Measurements from ENCODE around the gene PPP1R10. TPM values are rescaled to one million over a fixed set of nuclear protein-coding genes. Genes with fewer than 3 reads are reported as not detected.

Gene PPP1R10
- total and polyA plus RNA-seq, 2 experiments from 2014 or later: 23.9 to 32.7 TPM

GRCh38 chr6:30657454-30657853, 40.4 kb upstream of the PPP1R10 start:
- H3K4me1 ChIP-seq (ENCODE audit: insufficient read depth): no peaks in the 10 kb centered on the region
- peaks cover 21% of the 10 kb centered on the region for H3K36me3 ChIP-seq (ENCODE audit: low read depth)
- no peaks in the 10 kb centered on the region for H3K9me2 ChIP-seq (ENCODE audit: insufficient read depth)
- H2AFZ ChIP-seq: no peak overlapping the region
- no peak overlapping the region for H3K27ac ChIP-seq
- in situ Hi-C loops (cut with MboI): no loop called here
- TF ChIP-seq EZH2phosphoT487 (IDR thresholded peaks at IDR 0.05; ENCODE audit: insufficient read depth, low read depth): no peak
- no peak for TF ChIP-seq EZH2 (IDR thresholded peaks at IDR 0.05; ENCODE audit: insufficient read depth, poor library complexity, severe bottlenecking)
- no peak overlapping the region for H3K4me3 ChIP-seq
- H3K9me3 ChIP-seq (ENCODE audit: low read depth): no peaks in the 10 kb centered on the region
- 0 out of 2 replicates have a peak overlapping the region, but pooled peaks have one; percentile 3 for H3K9ac ChIP-seq
- no peak overlapping the region for H3K4me2 ChIP-seq (ENCODE audit: unreplicated experiment)
- H3F3A ChIP-seq (ENCODE audit: insufficient read depth): no peaks in the 10 kb centered on the region
- H3K79me2 ChIP-seq (ENCODE audit: insufficient read depth): no peaks in the 10 kb centered on the region
- H3K27me3 ChIP-seq (replicated peaks; ENCODE audit: insufficient read depth): no peaks in the 10 kb centered on the region
- H4K20me1 ChIP-seq (ENCODE audit: insufficient read depth): no peaks in the 10 kb centered on the region
- no peak for DNase-seq

GRCh38 chr6:30656513-30656912, 39.5 kb upstream of the PPP1R10 start:
- no peak for DNase-seq
- peaks cover 17% of the 10 kb centered on the region; the same call in 1 of the 2 replicates for H3K36me3 ChIP-seq (ENCODE audit: low read depth)
- H3F3A ChIP-seq (ENCODE audit: insufficient read depth): no peaks in the 10 kb centered on the region
- no peaks in the 10 kb centered on the region for H3K27me3 ChIP-seq (replicated peaks; ENCODE audit: insufficient read depth)
- H3K27ac ChIP-seq: no peak overlapping the region
- in situ Hi-C loops (cut with MboI): no loop called here
- H4K20me1 ChIP-seq (ENCODE audit: insufficient read depth): no peaks in the 10 kb centered on the region
- no peak overlapping the region for H3K9ac ChIP-seq
- no peak overlapping the region for H3K4me2 ChIP-seq (ENCODE audit: unreplicated experiment)
- WGBS, 2 experiments (ENCODE audit: low coverage in 1 of 2, low lambda C conversion rate in 2 of 2, missing lambda C conversion rate in 2 of 2): 91 to 93% methylated on average over 7 of the region's 7 CpGs
- no peak overlapping the region for H2AFZ ChIP-seq
- no peaks in the 10 kb centered on the region for H3K9me3 ChIP-seq (ENCODE audit: low read depth)
- H3K4me3 ChIP-seq: no peak overlapping the region
- TF ChIP-seq EZH2 (IDR thresholded peaks at IDR 0.05; ENCODE audit: insufficient read depth, poor library complexity, severe bottlenecking) (no peak), EZH2phosphoT487 (IDR thresholded peaks at IDR 0.05; ENCODE audit: insufficient read depth, low read depth) (no peak)
- H3K4me1 ChIP-seq (ENCODE audit: insufficient read depth): no peaks in the 10 kb centered on the region
- no peaks in the 10 kb centered on the region for H3K9me2 ChIP-seq (ENCODE audit: insufficient read depth)
- no peaks in the 10 kb centered on the region for H3K79me2 ChIP-seq (ENCODE audit: insufficient read depth)

- no peak overlapping the region for H2AFZ ChIP-seq
- TF ChIP-seq EZH2phosphoT487 (IDR thresholded peaks at IDR 0.05; ENCODE audit: insufficient read depth, low read depth): no peak
These were observed 38.7 kb upstream of the PPP1R10 start for GRCh38 chr6:30655743-30656094.

GRCh38 chr6:30654798-30655742, 38.0 kb upstream of the PPP1R10 start:
- Histone ChIP-seq H3K9me2 (ENCODE audit: insufficient read depth) (no peaks in the 10 kb centered on the region), H3K4me1 (ENCODE audit: insufficient read depth) (no peaks in the 10 kb centered on the region), H2AFZ (no peak overlapping the region), H3K27me3 (replicated peaks; ENCODE audit: insufficient read depth) (no peaks in the 10 kb centered on the region), H3K9me3 (ENCODE audit: low read depth) (no peaks in the 10 kb centered on the region), H3K36me3 (ENCODE audit: low read depth) (peaks cover 17% of the 10 kb centered on the region; the same call in 1 of the 2 replicates), H3K9ac (no peak overlapping the region), H4K20me1 (ENCODE audit: insufficient read depth) (no peaks in the 10 kb centered on the region), H3K4me2 (ENCODE audit: unreplicated experiment) (no peak overlapping the region), H3F3A (ENCODE audit: insufficient read depth) (no peaks in the 10 kb centered on the region), H3K79me2 (ENCODE audit: insufficient read depth) (peaks cover 2% of the 10 kb centered on the region; the same call in 1 of the 2 replicates), H3K27ac (no peak overlapping the region), H3K4me3 (no peak overlapping the region)
- DNase-seq: no peak
- in situ Hi-C loops (cut with MboI): no loop called here
- TF ChIP-seq EZH2 (IDR thresholded peaks at IDR 0.05; ENCODE audit: insufficient read depth, poor library complexity, severe bottlenecking) (no peak), EZH2phosphoT487 (IDR thresholded peaks at IDR 0.05; ENCODE audit: insufficient read depth, low read depth) (no peak)
- 94 to 98% methylated on average over 19 of the region's 19 CpGs for WGBS, 2 experiments (ENCODE audit: low coverage in 1 of 2, low lambda C conversion rate in 2 of 2, missing lambda C conversion rate in 2 of 2)

More at GRCh38 chr6:30655743-30656094, 38.7 kb upstream of the PPP1R10 start:
- DNase-seq: no peak
- Histone ChIP-seq H3F3A (ENCODE audit: insufficient read depth) (no peaks in the 10 kb centered on the region), H3K4me3 (no peak overlapping the region), H4K20me1 (ENCODE audit: insufficient read depth) (no peaks in the 10 kb centered on the region), H3K9me2 (ENCODE audit: insufficient read depth) (no peaks in the 10 kb centered on the region), H3K27ac (no peak overlapping the region), H3K79me2 (ENCODE audit: insufficient read depth) (no peaks in the 10 kb centered on the region), H3K27me3 (replicated peaks; ENCODE audit: insufficient read depth) (no peaks in the 10 kb centered on the region), H3K4me2 (ENCODE audit: unreplicated experiment) (no peak overlapping the region), H3K9ac (no peak overlapping the region), H3K9me3 (ENCODE audit: low read depth) (no peaks in the 10 kb centered on the region), H3K36me3 (ENCODE audit: low read depth) (peaks cover 17% of the 10 kb centered on the region; the same call in 1 of the 2 replicates), H3K4me1 (ENCODE audit: insufficient read depth) (no peaks in the 10 kb centered on the region)
- in situ Hi-C loops (cut with MboI): no loop called here
- WGBS, 2 experiments (ENCODE audit: low coverage in 1 of 2, low lambda C conversion rate in 2 of 2, missing lambda C conversion rate in 2 of 2): 95 to 100% methylated on average over 3 of the region's 3 CpGs
